Gastroesophageal sphincter (tissue), 3 donors: ENCODE measurements around the gene PBRM1.
"Not testable (repeated sequence)": the region's sequence is repeated elsewhere in the genome, so short reads cannot be mapped to it uniquely, and the experiment has no call there.

ENCODE experiments used
- CTCF ChIP-seq, 4 experiments: fragments of 200-600 bp in 2 of 4; fragments of 450-650 bp in 2 of 4; sonication (generic) in 1 of 4; IDR thresholded peaks; one replicate each; pipeline ENCODE4 v1.5.1; 2017 to 2019; ENCODE audit warnings: antibody characterized with exemption in 4 of 4, mild to moderate bottlenecking in 2 of 4, moderate library complexity in 2 of 4
- POLR2A ChIP-seq, 2 donors: fragments of 450-650 bp; IDR thresholded peaks; one replicate each; pipeline ENCODE4 v1.6.1; 2017; ENCODE audit warnings: antibody characterized with exemption in 2 of 2, mild to moderate bottlenecking in 2 of 2, moderate library complexity in 1 of 2
- POLR2AphosphoS5 ChIP-seq: sonication (generic); formaldehyde crosslinking; IDR thresholded peaks from one replicate; pipeline ENCODE4 v1.6.1; 2017; ENCODE audit warnings: antibody characterized with exemption

DNA sequence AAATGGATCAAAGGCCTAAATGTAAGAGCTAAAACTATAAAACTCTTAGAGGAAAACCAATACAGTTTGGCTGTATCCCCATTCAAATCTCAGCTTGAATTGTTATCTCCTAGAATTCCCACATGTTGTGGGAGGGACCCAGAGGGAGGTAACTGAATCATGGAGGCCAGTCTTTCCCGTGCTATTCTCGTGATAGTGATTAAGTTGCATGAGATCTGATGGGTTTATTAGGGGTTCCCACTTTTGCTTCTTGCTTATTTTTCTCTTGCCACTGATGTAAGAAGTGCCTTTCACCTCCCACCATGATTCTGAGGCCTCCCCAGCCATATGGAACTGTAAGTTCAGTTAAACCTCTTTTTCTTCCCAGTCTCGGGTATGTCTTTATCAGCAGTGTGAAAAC, 9.5 kb downstream of the PBRM1 start:
- TF ChIP-seq POLR2AphosphoS5; CTCF (IDR thresholded peaks at IDR 0.05); POLR2A (IDR thresholded peaks at IDR 0.05): not testable (repeated sequence)
